ENCODE results near the gene LEFTY2.
A peak's percentile ranks its signal among the peaks of the same experiment; 100 is the strongest.

LEFTY2 gene

GRCh38 chr1:225928186-225929175 is 12.5 kb downstream of the LEFTY2 start:
- DNase-seq: peak; percentile 4 to 56

DNA sequence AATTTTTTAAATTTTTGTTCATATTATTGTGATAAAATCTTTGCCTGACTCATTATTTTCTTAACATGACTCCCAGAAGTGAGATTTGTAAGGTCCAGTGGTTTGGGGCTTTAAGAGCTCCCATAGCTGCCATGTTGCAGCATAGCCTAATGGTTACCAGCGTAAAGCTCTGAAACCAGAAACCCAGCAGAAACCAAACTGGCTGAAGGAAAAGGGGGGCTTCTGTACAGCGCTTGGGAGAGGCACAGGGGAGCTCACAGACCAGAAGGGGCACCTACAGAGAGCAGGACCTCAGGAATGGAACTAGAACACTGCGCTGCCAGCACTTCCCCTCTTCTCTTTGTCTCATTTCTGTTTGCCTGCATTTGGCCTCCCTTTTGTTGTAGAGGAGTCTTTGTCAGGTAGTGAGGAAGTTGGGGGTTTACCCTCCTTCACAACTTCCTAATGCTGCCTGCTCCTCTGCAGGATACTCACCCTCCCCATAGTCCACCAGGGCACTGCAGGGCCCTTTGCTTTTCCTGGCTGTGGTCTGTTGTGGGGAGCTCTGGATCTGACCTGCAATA is 14.4 kb downstream of the LEFTY2 start:
- DNase-seq: no peak

- DNase-seq: peak; percentile 82 to 95
These were observed 17.1 kb downstream of the LEFTY2 start, which contains the start of gene PYCR2 for GRCh38 chr1:225923692-225924555. PYCR2 (minus strand) TSS chr1:225924250; CDS start chr1:225924110, 140 bp downstream.

DNA sequence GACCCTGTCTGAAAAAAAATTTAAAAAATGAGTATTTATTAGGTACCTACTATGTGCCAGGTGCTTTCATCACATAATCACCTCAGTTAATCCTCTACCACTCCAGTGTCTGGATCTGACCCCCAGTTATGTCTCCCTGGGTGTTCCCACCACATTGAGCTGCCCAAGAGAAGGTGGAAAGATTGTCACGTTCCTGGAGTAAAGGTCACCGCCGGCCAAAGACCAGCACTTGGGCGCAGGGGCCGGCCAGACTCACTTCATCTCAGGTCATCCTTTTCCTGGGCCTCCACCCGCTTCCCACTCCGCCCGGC is 17.7 kb downstream of the LEFTY2 start:
- DNase-seq: no peak

DNA sequence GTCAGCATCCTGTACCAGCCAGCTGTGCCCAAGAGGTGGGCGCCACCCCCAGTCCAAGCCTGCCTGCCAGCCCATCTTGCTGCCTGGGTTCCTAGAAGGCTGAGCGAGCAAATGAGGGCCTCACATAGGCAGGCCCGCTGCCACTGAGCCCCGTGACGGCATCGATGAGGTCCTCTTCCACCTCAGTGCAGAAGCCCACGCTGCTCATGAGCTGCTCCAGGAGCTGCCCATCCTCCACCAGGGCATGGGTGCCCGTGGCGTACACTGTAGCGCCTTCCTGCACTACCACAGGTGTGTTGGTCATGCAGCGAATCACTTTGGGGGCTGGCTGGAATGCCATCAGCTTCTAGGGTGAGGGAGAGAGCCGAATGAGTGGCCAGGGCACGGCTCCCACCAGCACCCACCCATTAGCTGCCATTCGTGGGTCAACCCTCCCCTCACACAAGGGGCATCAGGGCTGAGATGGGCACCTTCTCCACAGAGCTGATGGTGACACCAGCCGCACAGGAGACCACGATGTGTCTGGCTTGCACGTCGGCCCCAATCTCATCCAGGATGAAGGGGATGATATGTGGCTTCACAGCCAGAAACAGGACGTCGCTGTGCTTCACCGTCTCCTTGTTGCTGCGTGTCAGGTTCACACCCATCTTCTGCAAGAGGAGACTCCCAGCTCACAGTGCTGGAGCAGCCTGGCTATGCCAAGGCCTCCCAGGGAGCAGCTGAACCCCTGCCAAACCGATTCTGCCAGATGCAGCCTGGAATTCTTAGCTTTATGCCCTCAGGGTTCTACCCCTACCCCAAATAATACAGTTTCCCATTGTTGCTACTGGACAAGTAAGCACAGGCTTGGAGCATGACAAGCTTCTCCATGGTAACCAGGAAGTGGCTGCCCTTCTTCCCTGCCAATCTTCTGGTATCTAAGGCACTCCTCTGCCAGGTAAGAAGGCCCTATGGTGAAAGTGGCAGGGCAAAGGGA is 19.0 kb downstream of the LEFTY2 start:
- DNase-seq: no peak

- DNase-seq: no peak
These were observed 21.1 kb downstream of the LEFTY2 start for GRCh38 chr1:225919906-225920305.

- no peak for DNase-seq
These were observed 22.7 kb downstream of the LEFTY2 start for GRCh38 chr1:225918280-225918679.

DNA sequence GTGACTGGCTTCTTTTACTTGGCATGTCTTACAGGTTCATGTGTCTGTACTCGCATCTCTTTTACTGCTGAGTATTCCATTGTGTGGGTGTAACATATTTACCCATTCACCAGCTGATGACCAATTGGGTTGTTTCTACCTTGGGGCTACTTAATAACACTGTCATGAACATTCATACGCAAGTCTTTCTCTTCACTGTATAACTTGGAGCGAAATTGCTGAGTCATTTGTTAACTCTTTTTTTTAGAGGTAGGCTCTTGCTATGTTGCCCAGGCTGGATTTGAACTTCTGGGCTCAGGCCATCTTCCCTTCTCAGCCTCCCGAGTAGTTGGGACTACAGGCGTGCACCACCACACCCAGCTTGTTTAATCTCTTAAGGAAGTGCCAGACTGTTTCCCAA is 23.5 kb downstream of the LEFTY2 start:
- no peak for DNase-seq

DNA sequence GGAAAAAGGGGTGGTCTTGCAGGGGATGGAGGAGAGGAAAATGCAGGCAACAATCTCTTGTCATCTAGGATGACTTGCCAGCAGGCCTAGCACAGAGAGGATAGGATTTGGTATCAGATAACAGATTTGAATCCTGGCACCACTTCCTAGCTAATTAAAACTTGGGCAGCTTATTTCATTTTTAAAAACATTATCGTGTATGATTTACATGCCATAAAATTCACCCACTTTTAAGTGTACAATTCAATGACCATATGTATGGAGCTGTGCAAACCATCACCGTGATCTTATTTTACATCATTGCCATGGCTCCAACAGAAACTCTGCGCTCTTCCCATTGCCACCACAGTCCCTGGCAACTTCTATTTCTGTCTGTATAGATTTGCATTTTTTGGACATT is 23.9 kb downstream of the LEFTY2 start:
- no peak for DNase-seq

- peak; percentile 70 to 91 for DNase-seq
These were observed 25.5 kb downstream of the LEFTY2 start for GRCh38 chr1:225915538-225915991.

- DNase-seq: peak; percentile 9 to 59
These were observed 26.1 kb downstream of the LEFTY2 start for GRCh38 chr1:225914947-225915346.

DNA sequence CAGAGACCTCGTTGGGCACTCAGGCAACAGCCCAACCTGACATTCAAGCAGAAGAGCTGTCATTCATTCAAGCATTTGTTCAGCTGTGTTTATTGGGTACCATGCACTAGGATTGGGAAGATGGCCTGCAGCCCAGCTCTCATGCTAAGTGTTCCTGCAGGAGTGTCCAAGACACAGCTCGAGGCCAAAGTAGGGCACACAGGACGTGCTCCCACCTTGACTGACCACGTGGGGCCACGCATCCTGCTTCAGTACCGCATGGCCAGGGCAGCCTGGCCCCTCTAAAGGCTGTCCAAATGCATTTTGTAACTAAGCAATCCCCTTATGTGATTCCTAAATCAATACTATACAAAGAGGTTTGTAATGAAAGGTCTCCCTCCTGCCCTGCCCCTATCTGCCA is 26.6 kb downstream of the LEFTY2 start:
- DNase-seq: no peak

GRCh38 chr1:225911191-225912130 is 29.6 kb downstream of the LEFTY2 start:
- no peak for DNase-seq

DNA sequence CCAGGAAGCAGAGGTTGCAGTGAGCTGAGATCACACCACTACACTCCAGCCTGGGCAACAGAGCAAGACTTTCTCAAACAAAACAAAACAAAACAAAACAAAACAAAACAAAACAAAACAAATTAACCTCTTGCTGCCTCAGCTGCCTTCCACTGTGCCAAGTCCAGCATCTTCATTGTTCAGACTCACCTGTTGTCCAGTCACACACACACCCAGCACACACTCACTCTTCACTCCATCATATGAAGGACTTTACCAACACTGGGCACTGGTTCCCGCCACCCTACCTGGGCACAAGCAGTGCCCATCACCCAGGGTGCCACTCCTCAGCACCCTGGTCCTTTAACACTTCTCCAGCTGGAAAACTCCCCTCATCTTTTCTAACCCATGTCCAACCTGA is 31.5 kb downstream of the LEFTY2 start:
- DNase-seq: no peak

DNA sequence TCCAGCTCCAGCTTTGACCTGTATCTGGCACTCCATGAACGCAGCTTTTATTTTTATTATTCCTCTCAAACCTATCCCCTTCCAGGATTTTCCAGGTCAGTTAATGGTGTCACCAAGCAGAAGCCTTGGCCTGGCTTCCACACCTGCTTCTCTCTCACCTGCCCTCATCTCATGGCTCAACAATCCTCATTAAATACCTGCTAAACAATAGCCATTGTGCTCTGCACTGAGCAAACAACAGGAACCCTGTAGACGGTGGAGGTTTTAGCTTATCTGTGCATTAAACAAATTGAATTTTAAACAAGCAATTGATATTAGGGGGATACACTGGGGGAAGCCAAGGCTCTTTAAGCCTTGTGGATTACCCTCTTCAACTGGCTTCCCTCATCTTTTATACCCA is 32.2 kb downstream of the LEFTY2 start:
- DNase-seq: no peak

DNA sequence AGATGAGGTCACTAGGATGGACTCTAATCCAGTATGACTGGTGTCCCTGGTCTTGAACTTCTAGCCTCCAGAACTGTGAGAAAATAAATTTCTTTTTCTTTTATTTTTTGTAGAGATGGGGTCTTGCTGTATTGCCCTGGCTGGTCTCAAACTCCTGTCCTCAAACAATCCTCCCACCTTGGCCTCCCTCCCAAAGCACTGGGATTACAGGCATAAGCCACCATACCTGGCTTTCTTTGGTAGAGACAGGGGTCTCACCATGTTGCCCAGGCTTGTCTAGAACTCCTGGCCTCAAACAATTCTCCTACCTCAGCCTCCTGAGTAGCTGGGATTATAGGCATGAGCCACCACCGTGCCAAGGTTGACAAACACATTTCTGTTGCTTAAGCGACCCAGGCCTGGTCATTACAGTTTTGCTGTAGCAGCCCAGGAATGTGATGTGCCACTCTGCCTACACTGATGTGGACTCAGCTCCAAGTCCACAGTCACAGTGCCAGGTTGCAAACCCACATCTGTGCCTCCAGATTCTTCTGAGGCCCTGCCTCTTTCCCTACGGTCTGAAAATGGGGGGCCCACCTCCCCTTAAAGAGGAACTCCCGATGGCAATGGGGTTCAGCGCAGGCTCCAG is 32.9 kb downstream of the LEFTY2 start:
- DNase-seq: no peak

GRCh38 chr1:225907341-225907740 is 33.7 kb downstream of the LEFTY2 start:
- DNase-seq: no peak

DNA sequence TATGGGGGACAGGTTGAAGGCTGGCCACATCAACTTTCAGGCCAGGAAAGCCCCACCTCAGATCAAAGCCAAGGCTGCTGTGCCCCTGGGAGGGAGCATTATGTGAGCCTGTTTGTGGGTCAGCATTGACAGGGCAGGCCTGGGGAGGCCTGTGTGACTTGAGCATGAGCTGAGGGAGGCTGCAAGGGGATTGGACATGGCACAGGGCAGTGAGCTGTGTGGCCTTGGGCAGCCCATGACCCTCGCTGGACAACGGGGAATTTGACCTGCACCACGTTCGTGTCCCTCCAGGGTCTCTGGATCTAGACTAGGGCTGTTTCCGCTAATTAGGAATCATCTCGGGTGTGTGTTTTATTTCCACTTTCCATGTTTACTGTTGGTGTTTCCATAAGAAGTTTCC is 34.6 kb downstream of the LEFTY2 start:
- no peak for DNase-seq

DNA sequence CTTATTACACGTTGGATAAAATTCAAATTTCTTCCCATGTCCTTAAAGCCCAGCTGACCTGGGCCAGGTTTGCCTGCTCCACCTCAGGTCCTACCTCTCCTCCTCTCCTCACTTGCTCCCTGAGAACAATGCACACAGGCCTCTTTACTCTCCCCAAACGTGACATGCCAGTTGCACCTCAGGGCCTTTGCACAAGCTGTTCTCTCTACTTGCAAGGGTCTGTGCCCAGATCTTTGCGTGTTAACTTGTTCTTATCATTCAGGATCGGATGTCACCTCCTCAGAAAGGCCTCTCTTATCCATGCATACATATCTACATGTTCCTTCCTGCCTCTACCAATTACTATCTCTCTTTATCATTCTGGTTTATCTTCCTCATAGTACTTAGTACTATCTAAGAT is 37.4 kb downstream of the LEFTY2 start:
- no peak for DNase-seq

Measured in NCI-H524 (cell line).